Heart right ventricle (tissue), 16 donors: ENCODE data around the gene YBX3. TPM values are rescaled to one million over a fixed set of nuclear protein-coding genes. Genes with fewer than 3 reads are reported as not detected.

ENCODE experiments used
- ATAC-seq, 8 donors: fragments of 200-7000 bp; cut with Tn5 transposase; one replicate each; pipeline ENCODE4 v1.9.1; 2020; ENCODE audit warnings: mild to moderate bottlenecking in 8 of 8, moderate library complexity in 8 of 8, moderate number of reproducible peaks in 1 of 8
- DNase-seq, 2 donors: peaks; one replicate each; pipeline ENCODE4 v3.0.0-alpha.2; 2020
- H3K27ac ChIP-seq, 10 donors: fragments of 200-600 bp; sonication (generic) in 2 of 10; one replicate each; pipeline versions ENCODE4 v1.5.0 to v1.8.0; 2020 to 2022; ENCODE audit warnings: mild to moderate bottlenecking in 3 of 10
- H3K27me3 ChIP-seq, 7 donors: fragments of 200-600 bp; one replicate each; pipeline ENCODE4 v1.8.0; 2021 to 2022; ENCODE audit warnings: mild to moderate bottlenecking in 2 of 7
- H3K36me3 ChIP-seq, 9 donors: fragments of 200-600 bp; sonication (generic) in 1 of 9; one replicate each; pipeline versions ENCODE4 v1.5.0 to v1.8.0; 2020 to 2022; ENCODE audit warnings: mild to moderate bottlenecking in 2 of 9
- H3K4me1 ChIP-seq, 9 donors: fragments of 200-600 bp; sonication (generic) in 1 of 9; one replicate each; pipeline versions ENCODE4 v1.5.0 to v1.8.0; 2020 to 2022; ENCODE audit warnings: mild to moderate bottlenecking in 4 of 9
- H3K4me3 ChIP-seq, 10 donors: fragments of 200-600 bp; sonication (generic) in 2 of 10; one replicate each; pipeline versions ENCODE4 v1.5.0 to v1.8.0; 2020 to 2022; ENCODE audit warnings: mild to moderate bottlenecking in 7 of 10, moderate library complexity in 2 of 10
- H3K9me3 ChIP-seq, 11 donors: fragments of 200-600 bp in 10 of 11; sonication (generic) in 2 of 11; one replicate each; pipeline versions ENCODE4 v1.5.0 to v1.8.0; 2013 to 2022; ENCODE audit warnings: mild to moderate bottlenecking in 2 of 11, control low read depth in 1 of 11, moderate library complexity in 1 of 11
- CTCF ChIP-seq, 9 donors: fragments of 200-600 bp; sonication (generic) in 2 of 9; IDR thresholded peaks; one replicate each; pipeline versions ENCODE4 v1.5.0 to v1.8.0; 2021 to 2022; ENCODE audit warnings: antibody characterized with exemption in 9 of 9, mild to moderate bottlenecking in 5 of 9, moderate library complexity in 1 of 9
- WGBS, 2 donors: extraction: QIAGEN DNeasy Blood & Tissue Kit; methylation state at CpG; one replicate each; pipeline ENCODE4 v1.1.7; 2013; ENCODE audit warnings: inconsistent platforms in 1 of 2; 5-methylcytosine and 5-hydroxymethylcytosine counted together
- intact Hi-C, 10 donors: fragments of 100-400 bp; cut with DNase I; formaldehyde crosslinking; loops; one replicate each; pipeline versions ENCODE4 v1.11.1 to v1.14.2; 2022
- polyA plus RNA-seq, 2 donors: library from polyadenylated mRNA; stranded (reverse); fragments of 200-250 nt; gene quantifications; one replicate each; pipeline ENCODE4 v1.2.3, GENCODE V29; 2013
- total RNA-seq, 10 donors: library from RNA; stranded (reverse); fragmentation: NEBNext Ultra II Directional in 3 of 10; extraction: Animal tissue kit (Norgen Biotek cat#: 25700) in 3 of 10; gene quantifications; one replicate each; pipeline versions ENCODE4 v1.2.1 to v1.2.4, GENCODE V29; 2021 to 2023
- donor health status: Arrhythmogenic right ventricular cardiomyopathy.
- donor health status: ischemic (EF 13 %, LVEDD 7.1; RV severe dilation, severe dysfunction).
- donor health status: healthy with polysubstance abuse.
- donor health status: DM: no; HTN: yes; CAD: no.
- donor health status: DM: no; HTN: no; CAD: no.
- donor health status: ischemic (EF 25% LVEDD 6.9; RV normal size, moderate dysfunction).
- donor health status: ischemic (EF 25% LVEDD 5.7; RV mildly dilated, moderate dysfunction).
- donor health status: healthy.
- donor health status: DM: yes; HTN: yes; CAD: no.
- donor health status: Ischemic cardiomyopathy.
- donor health status: ischemic (EF 35%, LVEDD 5.7; RV mildly dilated, moderate dysfunction).
- donor health status: nonischemic (EF 11% LVEDD 7.7; RV severe dilation, severe dysfunction).
- donor health status: DM: yes; HTN: yes; CAD: no.
- donor health status: PGD.
- donor health status: ischemic (EF 29% LVEDD 5.4; RV normal size, mild dysfunction).
- donor health status: nonischemic (EF 23%, LVEDD 6.1; RV moderate dilation, normal function).

Gene YBX3
- total and polyA plus RNA-seq, 12 donors = 244 to 1,254 (median 632) TPM

- DNase-seq (no peak), ATAC-seq (no peak)
- intact Hi-C loops = no loop called here
- Histone ChIP-seq H3K4me3 (no peak overlapping the region), H3K27me3 (peaks cover 0 to 4% (median 0%) of the 10 kb centered on the region in 7 donors), H3K27ac (no peak overlapping the region), H3K9me3 (no peaks in the 10 kb centered on the region), H3K4me1 (peaks cover 0 to 9% (median 0%) of the 10 kb centered on the region in 9 donors), H3K36me3 (no peaks in the 10 kb centered on the region)
- 78 to 94% methylated on average over 1 of the region's 1 CpG for WGBS, 2 donors
- no peak for TF ChIP-seq CTCF (IDR thresholded peaks at IDR 0.05)
Observed at GRCh38 chr12:10737249-10737648, 14.1 kb upstream of the YBX3 start.

GRCh38 chr12:10736463-10736862, 13.3 kb upstream of the YBX3 start:
- no peak overlapping the region for H3K27ac ChIP-seq
- ATAC-seq (no peak), DNase-seq (no peak)
- peaks cover 0 to 1% (median 0%) of the 10 kb centered on the region in 9 donors for H3K4me1 ChIP-seq
- H3K36me3 ChIP-seq = no peaks in the 10 kb centered on the region
- intact Hi-C loops = no loop called here
- H3K9me3 ChIP-seq = no peaks in the 10 kb centered on the region
- H3K4me3 ChIP-seq = no peak overlapping the region
- TF ChIP-seq CTCF (IDR thresholded peaks at IDR 0.05) = no peak
- peaks cover 0 to 4% (median 0%) of the 10 kb centered on the region in 7 donors for H3K27me3 ChIP-seq
- WGBS, 2 donors = 64 to 70% methylated on average over 1 of the region's 1 CpG

- Histone ChIP-seq H3K27me3 (peaks cover 0 to 4% (median 0%) of the 10 kb centered on the region in 7 donors), H3K27ac (no peak overlapping the region), H3K9me3 (no peaks in the 10 kb centered on the region), H3K4me1 (no peaks in the 10 kb centered on the region), H3K36me3 (no peaks in the 10 kb centered on the region), H3K4me3 (no peak overlapping the region)
- ATAC-seq (no peak), DNase-seq (no peak)
- no peak for TF ChIP-seq CTCF (IDR thresholded peaks at IDR 0.05)
- intact Hi-C loops = no loop called here
Observed at GRCh38 chr12:10735428-10735827, 12.3 kb upstream of the YBX3 start.

GRCh38 chr12:10732549-10732948, 9.4 kb upstream of the YBX3 start:
- TF ChIP-seq CTCF (IDR thresholded peaks at IDR 0.05) = no peak
- Histone ChIP-seq H3K4me1 (no peaks in the 10 kb centered on the region), H3K36me3 (no peaks in the 10 kb centered on the region), H3K27me3 (peaks cover 0 to 4% (median 0%) of the 10 kb centered on the region in 7 donors), H3K9me3 (no peaks in the 10 kb centered on the region), H3K27ac (no peak overlapping the region), H3K4me3 (no peak overlapping the region)
- WGBS, 2 donors = 79 to 81% methylated on average over 4 of the region's 4 CpGs
- intact Hi-C loops = no loop called here
- ATAC-seq (no peak), DNase-seq (no peak)
